GM12874 (cell line): ENCODE data around the gene SLC7A6.

ENCODE experiments used
- CTCF ChIP-seq: IDR thresholded peaks from 2 replicates; pipeline ENCODE4 v1.5.1; 2011; ENCODE audit warnings: low read depth, mild to moderate bottlenecking, control low read depth, low read length, moderate library complexity; ENCODE audit not compliant: insufficient read depth

SLC7A6 gene

GRCh38 chr16:68251832-68252231 lies 12.5 kb upstream of the SLC7A6 start:
- no peak for TF ChIP-seq CTCF

- TF ChIP-seq CTCF = no peak
Measured at GRCh38 chr16:68252383-68252782, 11.9 kb upstream of the SLC7A6 start.

- no peak for TF ChIP-seq CTCF
Measured at GRCh38 chr16:68253721-68254120, 10.6 kb upstream of the SLC7A6 start.

GRCh38 chr16:68255712-68256111 lies 8.6 kb upstream of the SLC7A6 start:
- TF ChIP-seq CTCF = no peak

GRCh38 chr16:68257251-68257905 lies 6.9 kb upstream of the SLC7A6 start:
- no peak for TF ChIP-seq CTCF

GRCh38 chr16:68257906-68258800 lies 6.2 kb upstream of the SLC7A6 start:
- no peak for TF ChIP-seq CTCF

GRCh38 chr16:68259007-68259825 lies 5.1 kb upstream of the SLC7A6 start:
- no peak for TF ChIP-seq CTCF
